SK-N-SH (cell line): Measurements from ENCODE around the gene CCM2. TPM values are rescaled to one million over a fixed set of nuclear protein-coding genes. Genes with fewer than 3 reads are reported as not detected.

Source experiments
- CTCF ChIA-PET: fragments of 300-600, 350-600 bp; formaldehyde crosslinking; extraction: SDS; loops from one replicate; lab custom pipeline; 2021; lab: Yijun Ruan, JAX
- POLR2A ChIA-PET: fragments of 350-600 bp; sonication (Branson Sonifier 250); formaldehyde crosslinking; extraction: SDS; loops from one replicate; lab custom pipeline; 2020; ENCODE audit warnings: antibody characterized with exemption, inconsistent platforms; lab: Yijun Ruan, JAX
- DNase-seq: peaks from one replicate; pipeline ENCODE4 v3.0.0; 2012
- H2AFZ ChIP-seq: fragments of 200-600 bp; sonication (generic); 2 replicates; pipeline ENCODE4 v1.8.1; 2016; ENCODE audit warnings: antibody characterized with exemption, mild to moderate bottlenecking, low read depth
- H3F3A ChIP-seq: fragments of 200-600 bp; sonication (generic); replicated peaks from 2 replicates; pipeline ENCODE3; 2016; ENCODE audit warnings: antibody characterized with exemption, mild to moderate bottlenecking; ENCODE audit not compliant: insufficient read depth
- H3K27ac ChIP-seq, 2 experiments: fragments of 200-500 bp in 1 of 2; fragments of 200-600 bp in 1 of 2; sonication (Bioruptor generic) in 1 of 2; sonication (generic), shearing (Covaris generic) in 1 of 2; 2 replicates each; pipeline versions ENCODE4 v1.5.1 to v1.6.1; 2014 to 2016; ENCODE audit warnings: low read depth in 2 of 2, inconsistent platforms in 1 of 2, low read length in 1 of 2, mild to moderate bottlenecking in 1 of 2, mixed read lengths in 1 of 2
- H3K27me3 ChIP-seq: fragments of 200-600 bp; sonication (generic), shearing (Covaris generic); 2 replicates; pipeline ENCODE4 v1.6.1; 2016; ENCODE audit warnings: mixed run types; ENCODE audit not compliant: insufficient read depth
- H3K36me3 ChIP-seq, 2 experiments: fragments of 200-500 bp in 1 of 2; fragments of 200-600 bp in 1 of 2; sonication (Bioruptor generic) in 1 of 2; sonication (generic) in 1 of 2; replicated peaks in 1 of 2; 2 replicates each; pipeline versions ENCODE3 to v1.5.1; 2014 to 2016; ENCODE audit warnings: low read length in 1 of 2, mild to moderate bottlenecking in 1 of 2; ENCODE audit not compliant: insufficient read depth in 2 of 2, control insufficient read depth in 1 of 2
- H3K4me1 ChIP-seq, 2 experiments: fragments of 200-500 bp in 1 of 2; fragments of 200-600 bp in 1 of 2; sonication (Bioruptor generic) in 1 of 2; sonication (generic), shearing (Covaris generic) in 1 of 2; 2 replicates each; pipeline versions ENCODE4 v1.5.1 to v1.6.1; 2014 to 2016; ENCODE audit warnings: low read depth in 1 of 2, low read length in 1 of 2, mixed run types in 1 of 2; ENCODE audit not compliant: insufficient read depth in 2 of 2, control insufficient read depth in 1 of 2
- H3K4me2 ChIP-seq: fragments of 200-600 bp; sonication (generic), shearing (Covaris generic); 2 replicates; pipeline ENCODE4 v1.6.1; 2017; ENCODE audit warnings: mixed run types
- H3K4me3 ChIP-seq, 2 experiments: fragments of 200-500 bp in 1 of 2; fragments of 200-600 bp in 1 of 2; sonication (Bioruptor generic) in 1 of 2; sonication (generic), shearing (Covaris generic) in 1 of 2; 2 replicates each; pipeline versions ENCODE4 v1.5.1 to v1.8.1; 2014 to 2016; ENCODE audit warnings: low read depth in 2 of 2, inconsistent platforms in 1 of 2, low read length in 1 of 2, mild to moderate bottlenecking in 1 of 2, mixed read lengths in 1 of 2, moderate library complexity in 1 of 2
- H3K79me2 ChIP-seq: fragments of 200-600 bp; sonication (generic); 2 replicates; pipeline ENCODE4 v1.8.1; 2017; ENCODE audit warnings: mild to moderate bottlenecking; ENCODE audit not compliant: insufficient read depth
- H3K9ac ChIP-seq: fragments of 200-600 bp; sonication (generic); 2 replicates; pipeline ENCODE4 v1.6.1; 2017; ENCODE audit warnings: mixed run types
- H3K9me2 ChIP-seq: fragments of 200-600 bp; sonication (generic); 2 replicates; pipeline ENCODE4 v1.6.1; 2017; ENCODE audit warnings: mixed run types
- H3K9me3 ChIP-seq: fragments of 200-600 bp; sonication (generic); 2 replicates; pipeline ENCODE4 v1.6.1; 2017; ENCODE audit warnings: mixed run types, mild to moderate bottlenecking, moderate library complexity
- H4K20me1 ChIP-seq: fragments of 200-600 bp; sonication (generic); 2 replicates; pipeline ENCODE4 v1.6.1; 2017; ENCODE audit warnings: mild to moderate bottlenecking, mixed run types; ENCODE audit not compliant: insufficient read depth
- EZH2phosphoT487 ChIP-seq: fragments of 200-600 bp; sonication (generic); IDR thresholded peaks from 2 replicates; pipeline ENCODE4 v1.6.1; 2017; ENCODE audit warnings: low read depth, mixed run types, mild to moderate bottlenecking, antibody characterized with exemption, moderate library complexity, borderline replicate concordance
- MAX ChIP-seq: IDR thresholded peaks from 2 replicates; pipeline ENCODE4 v1.4.0; 2012; ENCODE audit warnings: low read depth
- PBX3 ChIP-seq: IDR thresholded peaks from 2 replicates; pipeline ENCODE4; 2012
- REST ChIP-seq: IDR thresholded peaks from 2 replicates; pipeline ENCODE4 v1.6.1; 2012; ENCODE audit warnings: mild to moderate bottlenecking, low read depth, low read length, moderate library complexity
- SIN3A ChIP-seq: IDR thresholded peaks from 2 replicates; pipeline ENCODE4 v1.6.1; 2012; ENCODE audit warnings: low read depth, mild to moderate bottlenecking, low read length, moderate library complexity, borderline replicate concordance
- USF2 ChIP-seq: fragments of 150-350 bp; IDR thresholded peaks from 2 replicates; pipeline ENCODE4 v1.6.1; 2017; ENCODE audit warnings: antibody characterized with exemption, low read length, low read depth, borderline replicate concordance
- WGBS: methylation state at CpG from one replicate; pipeline ENCODE4 v1.1.6; 2017; ENCODE audit warnings: low lambda C conversion rate; 5-methylcytosine and 5-hydroxymethylcytosine counted together
- polyA plus RNA-seq, 3 experiments: library from polyadenylated mRNA; depleted of rRNA; stranded (reverse); fragments of >200 nt; gene quantifications; 2 replicates each; pipeline ENCODE4 v1.2.3, GENCODE V29; 2012

The CCM2 gene
- polyA plus RNA-seq, 1 of the 3 experiments (the other 2 are of a cell fraction), result 83.2 TPM

- DNase-seq, result no peak
- Histone ChIP-seq H3K27me3 (peaks cover 18% of the 10 kb centered on the region; the same call in 1 of the 2 replicates), H2AFZ (no peak overlapping the region), H3K4me1 (peaks cover 0 to under 1% of the 10 kb centered on the region in 2 experiments; a peak in 1 of 4 replicates), H3K9ac (no peak overlapping the region), H3K36me3 (no peaks in the 10 kb centered on the region), H3K9me2 (no peaks in the 10 kb centered on the region), H3F3A (no peaks in the 10 kb centered on the region), H3K4me2 (no peak overlapping the region), H3K27ac (no peak overlapping the region), H3K4me3 (no peak overlapping the region), H4K20me1 (no peaks in the 10 kb centered on the region), H3K9me3 (no peaks in the 10 kb centered on the region), H3K79me2 (no peaks in the 10 kb centered on the region)
- CTCF ChIA-PET, result interaction anchor here (0.8 to 14.6 kb wide), 4 partner anchors 18 to 144 kb away, joined by 3 to 149 read pairs (median 3); no protein-coding TSS in a partner anchor
- POLR2A ChIA-PET, result no interaction called here
- TF ChIP-seq REST (no peak), MAX (no peak), EZH2phosphoT487 (no peak), PBX3 (no peak), SIN3A (no peak)
- 28% methylated on average over 3 of the region's 4 CpGs for WGBS
These were observed 117.6 kb downstream of the CCM2 start for GRCh38 chr7:45117582-45117981.

- Histone ChIP-seq H2AFZ (no peak overlapping the region), H3K9ac (no peak overlapping the region), H3K36me3 (no peaks in the 10 kb centered on the region), H3K79me2 (no peaks in the 10 kb centered on the region), H3K27me3 (peaks cover 18% of the 10 kb centered on the region; the same call in 1 of the 2 replicates), H4K20me1 (no peaks in the 10 kb centered on the region), H3K4me3 (no peak overlapping the region), H3K9me3 (no peaks in the 10 kb centered on the region), H3K4me1 (peaks cover 0 to 2% of the 10 kb centered on the region in 2 experiments; a peak in 1 of 4 replicates), H3K27ac (no peak overlapping the region), H3F3A (no peaks in the 10 kb centered on the region), H3K9me2 (no peaks in the 10 kb centered on the region), H3K4me2 (no peak overlapping the region)
- no peak for DNase-seq
- no peak for TF ChIP-seq USF2
- no peak for TF ChIP-seq REST
- 70% methylated on average over 4 of the region's 4 CpGs for WGBS
- ChIA-PET POLR2A (no interaction called here), CTCF (interaction anchor here (1.0 to 14.6 kb wide), 3 partner anchors 17 to 142 kb away, joined by 3 to 149 read pairs (median 3); no protein-coding TSS in a partner anchor)
These were observed 118.3 kb downstream of the CCM2 start for GRCh38 chr7:45118292-45118691.
